HepG2 (cell line): ENCODE results near the gene UBE2O. TPM values are rescaled to one million over a fixed set of nuclear protein-coding genes. Genes with fewer than 3 reads are reported as not detected.

ENCODE experiments used
- AKAP8 ChIP-seq: sonication (generic); formaldehyde crosslinking; IDR thresholded peaks from 2 replicates; pipeline ENCODE4 v1.5.1; 2020; ENCODE audit warnings: mild to moderate bottlenecking, missing genetic modification reagents
- ARHGAP35 ChIP-seq: sonication (generic); formaldehyde crosslinking; IDR thresholded peaks from 2 replicates; pipeline ENCODE4 v1.9.0; 2022; ENCODE audit warnings: mild to moderate bottlenecking, inconsistent platforms, moderate library complexity, missing genetic modification reagents, borderline replicate concordance
- HNRNPLL ChIP-seq: fragments of 200-400 bp; formaldehyde crosslinking; IDR thresholded peaks from 2 replicates; pipeline ENCODE4 v1.6.1; 2017; ENCODE audit warnings: mild to moderate bottlenecking, low read depth, low read length; ENCODE audit not compliant: poor library complexity, severe bottlenecking
- KDM3A ChIP-seq: IDR thresholded peaks from 2 replicates; pipeline ENCODE4 v1.6.1; 2018; ENCODE audit warnings: low read depth, missing compliant biosample characterization
- KDM5B ChIP-seq: sonication (generic); formaldehyde crosslinking; IDR thresholded peaks from 2 replicates; pipeline ENCODE4 v1.4.0; 2020; ENCODE audit warnings: missing genetic modification reagents, mild to moderate bottlenecking, borderline replicate concordance
- MATR3 ChIP-seq: sonication (generic); formaldehyde crosslinking; IDR thresholded peaks from 2 replicates; pipeline ENCODE4 v1.4.0; 2020; ENCODE audit warnings: missing genetic modification reagents
- MED13 ChIP-seq: sonication (generic); formaldehyde crosslinking; IDR thresholded peaks from 2 replicates; pipeline ENCODE4 v1.5.0; 2020; ENCODE audit warnings: missing genetic modification reagents
- MEIS1 ChIP-seq: sonication (generic); formaldehyde crosslinking; IDR thresholded peaks from 2 replicates; pipeline ENCODE4 v1.9.0; 2021; ENCODE audit warnings: mild to moderate bottlenecking, missing genetic modification reagents, moderate library complexity, borderline replicate concordance
- MTF2 ChIP-seq: sonication (generic); formaldehyde crosslinking; IDR thresholded peaks from 2 replicates; pipeline ENCODE4 v1.5.0; 2020; ENCODE audit warnings: missing genetic modification reagents, borderline replicate concordance
- NFE2 ChIP-seq: sonication (generic); formaldehyde crosslinking; IDR thresholded peaks from 2 replicates; pipeline ENCODE4 v1.4.0; 2020; ENCODE audit warnings: missing genetic modification reagents
- NFKBIZ ChIP-seq: IDR thresholded peaks from 2 replicates; pipeline ENCODE4 v1.6.1; 2018; ENCODE audit warnings: missing genetic modification reagents, missing compliant biosample characterization
- NR2F1 ChIP-seq, 2 experiments: fragments of 450-650 bp in 1 of 2; formaldehyde crosslinking in 1 of 2; IDR thresholded peaks; 2 replicates each; pipeline versions ENCODE4 v1.5.0 to v1.6.1; 2016 to 2020; ENCODE audit warnings: mild to moderate bottlenecking in 1 of 2, missing compliant biosample characterization in 1 of 2, missing genetic modification reagents in 1 of 2, moderate library complexity in 1 of 2
- PHF21A ChIP-seq: sonication (generic); formaldehyde crosslinking; IDR thresholded peaks from 2 replicates; pipeline ENCODE4 v1.5.0; 2020; ENCODE audit warnings: mild to moderate bottlenecking, missing genetic modification reagents
- ZNF446 ChIP-seq: sonication (generic); formaldehyde crosslinking; IDR thresholded peaks from 2 replicates; pipeline ENCODE4 v1.5.0; 2020; ENCODE audit warnings: mild to moderate bottlenecking, missing genetic modification reagents
- ZNF563 ChIP-seq: sonication (generic); formaldehyde crosslinking; IDR thresholded peaks from 2 replicates; pipeline ENCODE4 v1.8.0; 2022; ENCODE audit warnings: mild to moderate bottlenecking, moderate library complexity, missing genetic modification reagents
- ZNF740 ChIP-seq: sonication (generic); formaldehyde crosslinking; IDR thresholded peaks from 2 replicates; pipeline ENCODE4 v1.4.0; 2020; ENCODE audit warnings: missing genetic modification reagents
- ZSCAN31 ChIP-seq: sonication (generic); formaldehyde crosslinking; IDR thresholded peaks from 2 replicates; pipeline ENCODE4 v1.5.0; 2020; ENCODE audit warnings: low read depth, mild to moderate bottlenecking, missing genetic modification reagents
- polyA plus RNA-seq, 8 experiments: library from polyadenylated mRNA; depleted of rRNA in 3 of 8; stranded (reverse) in 7 of 8; unstranded in 1 of 8; fragments of >200 nt; fragmentation: Illumina TruSeq in 4 of 8; extraction: Trizol in 4 of 8; gene quantifications; 2 replicates each; pipeline versions ENCODE4 v1.2.1 to v1.2.3, GENCODE V29; 2011 to 2016; ENCODE audit warnings: low read depth in 4 of 8, missing spikeins in 1 of 8, mixed read lengths in 1 of 8; ENCODE audit not compliant: insufficient read depth in 1 of 8
- total RNA-seq, 5 experiments: library from RNA; depleted of rRNA; stranded (reverse); fragments of >200 nt; fragmentation: Illumina TruSeq; extraction: Trizol; gene quantifications; 2 replicates each; pipeline ENCODE4 v1.2.3, GENCODE V29; 2016; ENCODE audit warnings: low read depth in 1 of 5
- TF ChIP-seq, protein P1 (sequence below): IDR thresholded peaks from 2 replicates; pipeline ENCODE4 v1.6.1; 2016; ENCODE audit warnings: low read depth, borderline replicate concordance
- TF ChIP-seq, protein P2 (sequence below): sonication (generic); formaldehyde crosslinking; IDR thresholded peaks from 2 replicates; pipeline ENCODE4 v1.5.0; 2020; ENCODE audit warnings: missing genetic modification reagents
- TF ChIP-seq, protein P3 (sequence below): sonication (generic); formaldehyde crosslinking; IDR thresholded peaks from 2 replicates; pipeline ENCODE4 v1.4.0; 2020; ENCODE audit warnings: missing genetic modification reagents, borderline replicate concordance
- TF ChIP-seq, protein P4 (sequence below): sonication (generic); formaldehyde crosslinking; conservative IDR thresholded peaks from 2 replicates; pipeline ENCODE4 v1.5.0; 2020; ENCODE audit warnings: missing genetic modification reagents

Gene UBE2O
- total and polyA plus RNA-seq, 2 of the 13 experiments (the other 11 are each of a cell fraction or from before 2014, with no cell fraction given), result 21.5 to 23.5 TPM

GRCh38 chr17:76385892-76386786, 66.8 kb downstream of the UBE2O start (continued):
- TF ChIP-seq ZSCAN31 (CRISPR knock-in tag) (peak; percentile 94), NR2F1 (CRISPR knock-in tag; IDR thresholded peaks at IDR 0.05) (peak; percentile 23 to 57; a peak in 2 of 4 replicates), ZNF446 (peak; percentile 96), ARHGAP35 (CRISPR knock-in tag) (peak; percentile 43; the same call in 1 of the 2 replicates), MED13 (CRISPR knock-in tag) (peak; percentile 96), PHF21A (CRISPR knock-in tag) (peak; percentile 82), ZNF563 (CRISPR knock-in tag) (peak; percentile 98), HNRNPLL (no peak), MATR3 (CRISPR knock-in tag) (no peak; the same call in 1 of the 2 replicates), ZNF740 (peak; percentile 96), KDM3A (peak; percentile 95), KDM5B (CRISPR knock-in tag) (peak; percentile 98), MEIS1 (CRISPR knock-in tag) (peak; percentile 68; the same call in 1 of the 2 replicates), NFKBIZ (CRISPR knock-in tag) (peak; percentile 73; the same call in 1 of the 2 replicates), NFE2 (CRISPR knock-in tag) (no peak; the same call in 1 of the 2 replicates), MTF2 (no peak), AKAP8 (CRISPR knock-in tag) (peak; percentile 54; the same call in 1 of the 2 replicates)
- TF ChIP-seq, protein P1, sequence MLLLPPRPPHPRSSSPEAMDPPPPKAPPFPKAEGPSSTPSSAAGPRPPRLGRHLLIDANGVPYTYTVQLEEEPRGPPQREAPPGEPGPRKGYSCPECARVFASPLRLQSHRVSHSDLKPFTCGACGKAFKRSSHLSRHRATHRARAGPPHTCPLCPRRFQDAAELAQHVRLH (CRISPR knock-in tag), result peak; percentile 97; the same call in 1 of the 2 replicates
- TF ChIP-seq, protein P2, sequence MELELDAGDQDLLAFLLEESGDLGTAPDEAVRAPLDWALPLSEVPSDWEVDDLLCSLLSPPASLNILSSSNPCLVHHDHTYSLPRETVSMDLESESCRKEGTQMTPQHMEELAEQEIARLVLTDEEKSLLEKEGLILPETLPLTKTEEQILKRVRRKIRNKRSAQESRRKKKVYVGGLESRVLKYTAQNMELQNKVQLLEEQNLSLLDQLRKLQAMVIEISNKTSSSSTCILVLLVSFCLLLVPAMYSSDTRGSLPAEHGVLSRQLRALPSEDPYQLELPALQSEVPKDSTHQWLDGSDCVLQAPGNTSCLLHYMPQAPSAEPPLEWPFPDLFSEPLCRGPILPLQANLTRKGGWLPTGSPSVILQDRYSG (CRISPR knock-in tag), result peak; percentile 100
- TF ChIP-seq, protein P3, sequence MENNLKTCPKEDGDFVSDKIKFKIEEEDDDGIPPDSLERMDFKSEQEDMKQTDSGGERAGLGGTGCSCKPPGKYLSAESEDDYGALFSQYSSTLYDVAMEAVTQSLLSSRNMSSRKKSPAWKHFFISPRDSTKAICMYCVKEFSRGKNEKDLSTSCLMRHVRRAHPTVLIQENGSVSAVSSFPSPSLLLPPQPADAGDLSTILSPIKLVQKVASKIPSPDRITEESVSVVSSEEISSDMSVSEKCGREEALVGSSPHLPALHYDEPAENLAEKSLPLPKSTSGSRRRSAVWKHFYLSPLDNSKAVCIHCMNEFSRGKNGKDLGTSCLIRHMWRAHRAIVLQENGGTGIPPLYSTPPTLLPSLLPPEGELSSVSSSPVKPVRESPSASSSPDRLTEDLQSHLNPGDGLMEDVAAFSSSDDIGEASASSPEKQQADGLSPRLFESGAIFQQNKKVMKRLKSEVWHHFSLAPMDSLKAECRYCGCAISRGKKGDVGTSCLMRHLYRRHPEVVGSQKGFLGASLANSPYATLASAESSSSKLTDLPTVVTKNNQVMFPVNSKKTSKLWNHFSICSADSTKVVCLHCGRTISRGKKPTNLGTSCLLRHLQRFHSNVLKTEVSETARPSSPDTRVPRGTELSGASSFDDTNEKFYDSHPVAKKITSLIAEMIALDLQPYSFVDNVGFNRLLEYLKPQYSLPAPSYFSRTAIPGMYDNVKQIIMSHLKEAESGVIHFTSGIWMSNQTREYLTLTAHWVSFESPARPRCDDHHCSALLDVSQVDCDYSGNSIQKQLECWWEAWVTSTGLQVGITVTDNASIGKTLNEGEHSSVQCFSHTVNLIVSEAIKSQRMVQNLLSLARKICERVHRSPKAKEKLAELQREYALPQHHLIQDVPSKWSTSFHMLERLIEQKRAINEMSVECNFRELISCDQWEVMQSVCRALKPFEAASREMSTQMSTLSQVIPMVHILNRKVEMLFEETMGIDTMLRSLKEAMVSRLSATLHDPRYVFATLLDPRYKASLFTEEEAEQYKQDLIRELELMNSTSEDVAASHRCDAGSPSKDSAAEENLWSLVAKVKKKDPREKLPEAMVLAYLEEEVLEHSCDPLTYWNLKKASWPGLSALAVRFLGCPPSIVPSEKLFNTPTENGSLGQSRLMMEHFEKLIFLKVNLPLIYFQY (CRISPR knock-in tag), result peak; percentile 91
- TF ChIP-seq, protein P4, sequence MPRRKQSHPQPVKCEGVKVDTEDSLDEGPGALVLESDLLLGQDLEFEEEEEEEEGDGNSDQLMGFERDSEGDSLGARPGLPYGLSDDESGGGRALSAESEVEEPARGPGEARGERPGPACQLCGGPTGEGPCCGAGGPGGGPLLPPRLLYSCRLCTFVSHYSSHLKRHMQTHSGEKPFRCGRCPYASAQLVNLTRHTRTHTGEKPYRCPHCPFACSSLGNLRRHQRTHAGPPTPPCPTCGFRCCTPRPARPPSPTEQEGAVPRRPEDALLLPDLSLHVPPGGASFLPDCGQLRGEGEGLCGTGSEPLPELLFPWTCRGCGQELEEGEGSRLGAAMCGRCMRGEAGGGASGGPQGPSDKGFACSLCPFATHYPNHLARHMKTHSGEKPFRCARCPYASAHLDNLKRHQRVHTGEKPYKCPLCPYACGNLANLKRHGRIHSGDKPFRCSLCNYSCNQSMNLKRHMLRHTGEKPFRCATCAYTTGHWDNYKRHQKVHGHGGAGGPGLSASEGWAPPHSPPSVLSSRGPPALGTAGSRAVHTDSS, result 0 out of 2 replicates have a peak, but pooled peaks have one; percentile 60
